IPS-18c (cell line): ENCODE measurements around the gene BATF3.
"Not testable (repeated sequence)": the region's sequence is repeated elsewhere in the genome, so short reads cannot be mapped to it uniquely, and the experiment has no call there.

Experiments
- H3K4me3 ChIP-seq: 2 replicates; pipeline ENCODE4 v1.7.0; 2013; ENCODE audit warnings: low read depth, mild to moderate bottlenecking, low read length, moderate library complexity; ENCODE audit not compliant: insufficient read depth
- H3K9me3 ChIP-seq: one replicate; pipeline ENCODE4 v1.6.1; 2013; ENCODE audit warnings: mild to moderate bottlenecking, low read length, moderate library complexity; ENCODE audit not compliant: control insufficient read depth, insufficient read depth

The BATF3 gene

DNA sequence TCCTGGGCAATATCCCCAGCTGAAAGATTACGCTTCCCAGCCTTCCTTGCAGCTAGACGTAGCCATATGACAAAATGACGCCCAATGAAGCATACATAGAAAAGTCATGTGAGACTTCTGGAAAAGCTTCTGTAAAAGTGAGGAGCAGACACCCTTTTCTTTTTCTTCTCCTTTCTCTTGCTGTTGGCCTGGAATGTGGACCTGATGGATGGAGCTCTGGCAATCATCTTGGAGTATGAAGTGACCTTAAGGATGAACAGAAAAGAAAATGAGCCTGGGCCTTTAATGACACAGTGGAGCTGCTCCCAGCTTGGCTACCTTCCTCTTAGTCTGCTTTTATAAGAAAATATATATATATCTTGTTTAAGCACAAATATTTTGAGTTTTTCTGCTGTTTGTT lies 24.8 kb downstream of the BATF3 start:
- no peaks in the 10 kb centered on the region for H3K9me3 ChIP-seq

DNA sequence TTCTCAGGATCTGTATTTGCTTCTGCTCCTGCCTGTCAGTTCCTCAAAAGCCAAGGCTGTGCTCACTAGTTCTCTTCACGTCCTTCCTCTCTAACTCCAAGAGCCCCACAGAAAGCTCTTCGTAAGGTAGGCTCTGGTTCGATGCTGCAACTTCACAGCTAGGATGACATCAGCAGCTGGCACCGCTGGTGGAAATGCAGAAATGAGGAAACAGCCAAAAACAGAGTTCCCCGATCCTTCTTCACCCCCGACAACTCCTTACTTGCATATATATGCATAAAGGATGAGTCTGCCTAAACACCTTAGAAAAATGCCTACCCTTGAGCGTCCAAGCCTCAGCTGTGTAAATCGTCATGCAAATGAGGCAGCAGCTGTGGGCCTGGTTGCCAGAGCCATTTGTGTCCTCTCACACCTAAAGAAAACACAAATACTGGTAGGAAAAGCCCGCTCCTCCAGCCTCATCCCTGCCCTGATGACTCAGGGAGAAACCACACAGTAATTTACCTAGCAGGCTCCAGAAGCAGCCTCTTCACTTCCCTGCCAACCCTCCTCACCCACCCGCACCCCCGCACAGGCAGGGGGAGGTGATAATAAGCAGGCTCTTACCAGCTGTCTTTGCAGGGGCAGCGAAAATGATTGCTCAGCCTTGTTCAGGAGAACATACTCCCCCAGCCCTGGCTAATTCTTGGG lies 28.2 kb downstream of the BATF3 start:
- no peak overlapping the region for H3K4me3 ChIP-seq
- H3K9me3 ChIP-seq: no peaks in the 10 kb centered on the region

More for the DNA sequence above, 24.8 kb downstream of the BATF3 start:
- H3K4me3 ChIP-seq: no peak overlapping the region

- Histone ChIP-seq H3K9me3 (no peaks in the 10 kb centered on the region), H3K4me3 (no peak overlapping the region)
Observed at GRCh38 chr1:212670882-212671281, 28.8 kb downstream of the BATF3 start.

- Histone ChIP-seq H3K4me3 (no peak overlapping the region), H3K9me3 (no peaks in the 10 kb centered on the region)
Observed at GRCh38 chr1:212670301-212670700, 29.3 kb downstream of the BATF3 start.

DNA sequence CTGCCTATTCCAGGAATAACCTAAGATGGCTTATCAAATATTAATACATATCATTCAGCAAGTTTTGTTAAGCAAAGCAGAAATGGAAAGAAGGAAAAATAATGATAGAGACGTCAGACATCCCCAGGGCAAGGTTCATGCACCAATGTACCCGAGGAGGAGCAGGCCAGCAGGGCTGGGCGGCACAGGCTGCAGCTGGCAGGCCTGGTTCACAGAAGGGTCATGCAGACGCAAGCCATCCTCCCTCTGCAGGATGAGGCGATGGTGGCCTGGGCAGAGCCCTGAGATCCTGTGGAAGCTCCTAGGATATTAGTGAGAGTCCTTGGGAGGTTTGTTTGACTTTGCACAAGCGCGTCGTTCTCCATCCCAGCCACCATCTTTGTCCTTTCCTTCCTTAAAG lies 30.0 kb downstream of the BATF3 start:
- Histone ChIP-seq H3K4me3 (no peak overlapping the region), H3K9me3 (no peaks in the 10 kb centered on the region)

DNA sequence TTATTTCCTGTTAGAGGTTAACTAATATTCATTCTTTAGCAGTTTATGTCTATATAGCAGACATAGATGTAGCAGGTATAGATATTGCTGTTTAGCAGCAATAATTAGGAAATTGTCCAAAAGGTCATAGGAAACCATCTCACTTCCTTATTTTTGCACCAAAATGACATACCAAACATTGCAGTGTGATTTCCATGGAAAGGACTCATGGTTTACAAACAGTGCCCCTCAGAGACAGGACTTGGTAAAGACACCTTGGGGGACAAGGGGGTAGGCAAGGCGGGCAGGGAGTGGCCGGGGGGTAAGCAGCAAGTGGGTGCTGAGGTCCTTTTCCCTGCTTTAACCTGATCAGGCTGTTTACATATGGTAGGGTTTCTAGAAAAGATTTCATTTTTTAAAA lies 30.5 kb downstream of the BATF3 start:
- H3K9me3 ChIP-seq: peaks cover 2% of the 10 kb centered on the region
- no peak overlapping the region for H3K4me3 ChIP-seq

- Histone ChIP-seq H3K4me3 (no peak overlapping the region), H3K9me3 (peaks cover 2% of the 10 kb centered on the region)
Observed at GRCh38 chr1:212668477-212668876, 31.2 kb downstream of the BATF3 start.

DNA sequence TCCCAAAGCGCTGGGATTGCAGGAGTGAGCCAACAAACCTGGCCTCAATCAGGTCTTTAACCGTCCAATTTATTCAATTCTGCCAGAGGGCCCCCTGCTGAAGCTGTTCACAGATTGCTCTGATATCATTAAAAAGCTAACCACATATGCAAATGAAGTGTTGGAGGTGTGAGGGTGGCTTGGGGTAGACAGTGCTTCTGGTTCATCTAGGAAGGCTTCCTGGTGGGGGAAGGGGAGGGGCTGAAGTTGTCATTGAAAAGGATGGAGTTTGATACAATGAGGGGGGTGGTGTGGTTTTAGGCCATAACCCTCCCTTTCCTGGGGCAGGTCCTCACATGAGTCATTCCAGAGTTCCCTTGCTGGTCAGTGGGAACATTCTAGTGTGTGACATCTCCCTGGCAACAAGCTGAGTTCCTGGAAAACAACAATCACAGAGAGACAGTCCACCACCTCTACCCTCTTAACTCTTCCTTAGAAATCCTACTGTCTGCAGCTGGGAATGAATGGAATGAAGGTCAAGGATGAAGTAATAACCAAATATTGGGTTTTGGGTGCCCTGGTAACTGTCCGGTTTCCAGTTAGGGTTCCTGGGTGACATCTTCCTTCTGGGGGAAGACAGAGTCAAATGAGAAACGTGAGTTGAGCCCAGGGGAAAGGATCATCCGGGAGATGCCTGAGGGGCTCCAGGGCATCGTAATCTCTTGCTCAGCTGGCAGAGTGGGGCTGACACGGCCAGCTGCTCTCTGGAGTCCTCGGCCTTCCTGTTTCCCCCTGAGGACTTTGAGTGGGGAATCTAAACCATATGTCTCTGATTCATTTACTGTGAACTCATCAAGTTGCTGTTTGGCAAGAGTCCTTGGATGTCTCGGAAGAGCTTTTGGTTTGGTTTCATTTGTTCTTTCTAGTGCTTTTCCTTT lies 32.2 kb downstream of the BATF3 start:
- Histone ChIP-seq H3K9me3 (peaks cover 2% of the 10 kb centered on the region), H3K4me3 (no peak overlapping the region)

DNA sequence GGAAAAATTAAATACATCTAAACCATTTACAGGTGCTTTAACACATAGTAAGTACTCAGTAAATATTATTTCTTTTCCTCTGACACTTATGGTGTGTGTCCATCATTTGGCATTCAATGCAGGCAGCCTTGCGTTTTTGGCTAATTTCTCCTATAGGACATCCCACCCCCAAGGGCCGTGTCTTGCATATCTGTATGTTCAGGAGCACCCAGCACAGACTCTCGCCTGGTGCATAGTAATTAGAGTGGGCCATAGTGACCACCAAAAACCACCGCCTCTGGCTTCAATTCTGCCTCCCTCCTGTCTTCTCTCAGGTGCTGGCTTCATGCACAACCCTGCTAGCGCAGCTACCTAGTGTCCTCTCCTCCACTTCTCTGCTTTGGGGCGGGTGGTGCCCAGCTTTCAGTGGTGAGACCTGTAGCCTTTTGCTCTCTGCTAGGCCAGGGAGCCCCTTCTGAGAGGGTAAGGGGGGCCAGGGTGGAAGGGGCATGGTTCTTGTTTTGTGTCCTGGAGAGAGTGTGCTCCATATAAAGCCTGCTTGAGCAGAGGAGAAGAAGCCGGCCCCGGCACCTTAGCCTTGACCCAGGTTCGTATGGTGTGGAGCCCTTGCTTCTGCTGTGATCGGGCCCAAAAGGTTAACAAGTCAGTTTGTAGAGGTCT lies 33.4 kb downstream of the BATF3 start:
- peaks cover 2% of the 10 kb centered on the region for H3K9me3 ChIP-seq
- H3K4me3 ChIP-seq: no peak overlapping the region

DNA sequence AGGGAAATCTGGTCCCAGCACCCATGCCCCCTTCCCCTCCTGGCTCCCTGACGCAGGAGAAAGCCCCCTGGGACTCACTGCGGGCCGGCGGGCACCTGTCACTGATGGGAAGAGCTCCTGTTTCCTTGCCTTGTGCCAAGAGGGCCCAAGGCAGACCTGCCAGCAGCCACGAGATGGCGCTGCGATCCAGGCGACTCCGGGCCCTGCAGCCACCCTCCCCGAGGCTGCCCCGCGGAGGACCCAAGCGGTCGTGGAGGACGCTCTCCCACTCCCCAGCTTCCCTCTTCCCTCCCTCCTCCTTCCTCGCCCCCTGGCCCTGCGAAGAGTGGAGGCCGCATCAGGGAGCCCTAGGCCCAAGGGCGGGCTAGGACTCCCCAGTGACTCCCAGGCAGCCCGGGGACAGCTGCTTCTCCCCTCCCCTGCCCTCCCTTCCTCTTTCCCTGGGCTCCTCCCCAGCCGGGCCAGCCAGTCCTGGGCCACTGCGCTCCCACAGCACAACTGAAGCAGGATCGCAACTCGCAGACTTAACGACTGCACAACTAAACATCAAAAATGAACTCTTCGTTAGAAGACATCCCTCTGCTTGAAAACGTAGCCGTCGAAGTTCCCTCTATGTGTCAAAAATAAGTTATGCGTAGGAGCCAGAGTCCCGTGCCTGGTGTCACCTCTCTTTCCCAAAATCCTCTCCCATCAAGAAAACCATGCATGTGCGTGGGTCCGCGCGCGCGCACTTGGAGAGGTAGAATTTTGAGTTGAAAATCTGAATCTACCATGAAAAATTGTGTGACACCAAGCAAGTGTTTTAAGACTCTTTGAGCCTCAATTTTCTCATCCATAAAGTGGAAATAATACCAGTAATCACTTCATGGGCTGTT lies 34.2 kb downstream of the BATF3 start:
- peak overlapping the region; percentile 90 for H3K4me3 ChIP-seq
- peaks cover 2% of the 10 kb centered on the region for H3K9me3 ChIP-seq

GRCh38 chr1:212664409-212665199 lies 35.0 kb downstream of the BATF3 start:
- Histone ChIP-seq H3K4me3 (no peak overlapping the region), H3K9me3 (peaks cover 2% of the 10 kb centered on the region)

GRCh38 chr1:212658250-212658649 lies 41.4 kb downstream of the BATF3 start:
- not testable (repeated sequence) for H3K4me3 ChIP-seq, H3K9me3 ChIP-seq

DNA sequence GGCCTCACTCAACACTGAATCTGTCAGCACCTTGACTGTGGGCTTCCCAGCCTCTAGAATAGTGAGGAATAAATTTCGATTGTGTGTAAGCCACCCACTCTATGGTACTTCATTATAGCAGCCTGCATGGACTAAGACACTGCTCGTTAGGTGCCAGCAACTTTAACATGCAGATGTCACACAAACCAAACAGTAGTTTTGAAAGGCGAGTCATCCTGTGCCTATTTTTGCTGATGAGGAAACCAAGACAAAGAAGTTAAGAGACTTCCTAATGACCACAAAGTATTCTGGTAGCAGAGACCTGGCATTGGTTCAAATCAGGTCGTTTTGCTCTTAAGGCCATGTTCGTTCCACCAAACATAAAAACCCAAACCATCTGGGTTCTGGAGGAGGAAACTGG lies 42.9 kb downstream of the BATF3 start:
- Histone ChIP-seq H3K4me3 (no peak overlapping the region), H3K9me3 (peaks cover 2% of the 10 kb centered on the region)

DNA sequence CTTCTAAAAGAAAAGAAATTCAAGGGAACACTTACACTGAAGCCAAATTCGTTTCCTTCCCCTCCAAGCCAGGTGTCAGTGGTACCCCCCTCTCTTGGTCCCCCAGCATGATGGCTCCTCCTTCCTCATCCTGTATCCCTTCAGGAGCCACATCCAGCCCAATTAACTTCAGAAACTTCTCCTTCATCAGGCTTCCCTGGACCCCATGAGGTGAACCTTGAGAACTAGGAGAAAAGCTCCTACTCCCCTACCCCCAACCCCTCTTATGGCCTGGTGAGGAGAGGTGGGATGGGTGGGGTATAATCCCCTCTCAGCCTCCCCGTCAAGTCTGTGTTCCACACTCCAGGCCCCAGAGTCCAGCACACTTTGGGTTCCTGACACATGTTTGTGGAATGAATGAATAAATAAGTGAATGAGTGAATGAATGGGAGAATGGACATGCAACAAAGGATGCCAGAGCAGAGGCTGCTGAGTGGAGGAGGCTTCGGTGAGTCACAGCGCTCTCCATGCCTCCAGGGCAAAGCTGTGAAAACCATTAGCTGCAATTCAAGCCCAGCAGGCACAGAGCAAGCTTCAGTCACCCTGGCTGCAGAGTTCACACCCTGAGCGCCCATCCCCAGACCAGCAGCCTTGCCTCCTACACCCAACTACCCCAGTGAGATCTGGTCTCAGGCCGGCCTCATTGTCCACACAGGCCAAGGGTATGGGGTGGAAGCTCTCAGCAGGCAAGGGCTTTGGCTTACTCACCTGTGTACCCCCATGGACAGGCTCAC lies 43.8 kb downstream of the BATF3 start:
- H3K9me3 ChIP-seq: peaks cover 2% of the 10 kb centered on the region
- H3K4me3 ChIP-seq: no peak overlapping the region

DNA sequence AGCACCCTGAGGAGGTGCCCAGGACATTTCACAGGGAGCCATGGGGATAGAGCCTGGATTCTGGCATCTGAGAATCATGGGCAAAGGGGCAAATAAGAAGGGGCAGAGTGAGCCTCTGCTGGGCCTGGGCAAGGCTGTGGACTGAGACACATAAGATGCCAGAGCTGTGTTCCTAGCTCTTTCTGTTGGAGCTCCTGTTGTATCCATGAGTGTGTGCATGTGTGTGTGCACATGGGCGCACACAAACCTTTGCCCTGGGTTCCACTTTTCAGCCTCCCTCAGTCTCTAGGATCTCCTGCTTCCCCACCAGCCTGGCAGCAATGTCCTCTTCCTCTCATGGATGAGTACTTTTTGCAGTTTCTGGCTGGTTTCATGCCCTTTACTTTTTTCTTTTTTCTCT lies 47.0 kb downstream of the BATF3 start:
- H3K4me3 ChIP-seq: no peak overlapping the region

DNA sequence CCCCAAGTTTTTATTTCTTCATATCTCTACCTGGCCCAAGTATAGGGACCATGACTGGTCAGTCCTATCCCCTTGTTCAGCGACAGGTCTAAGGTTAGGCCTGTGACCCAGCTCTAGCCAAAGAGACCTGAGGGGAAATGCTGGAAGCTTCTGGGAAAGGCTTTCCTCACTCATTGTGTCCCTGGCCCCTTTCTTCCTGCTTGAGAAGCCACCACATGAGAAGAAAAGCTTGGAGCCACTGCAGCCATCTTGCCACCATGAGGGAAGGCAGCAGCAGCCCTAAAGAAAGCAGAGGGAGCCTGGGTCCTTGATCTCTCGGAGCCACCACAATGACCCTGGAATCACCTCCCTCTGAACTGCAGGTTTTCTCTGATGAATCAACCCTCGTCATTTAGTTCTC lies 47.7 kb downstream of the BATF3 start:
- H3K9me3 ChIP-seq: no peaks in the 10 kb centered on the region
- H3K4me3 ChIP-seq: no peak overlapping the region

More for the DNA sequence above, 47.0 kb downstream of the BATF3 start:
- no peaks in the 10 kb centered on the region for H3K9me3 ChIP-seq
